Measurements from ENCODE around the gene PARP9. TPM values are rescaled to one million over a fixed set of nuclear protein-coding genes. Genes with fewer than 3 reads are reported as not detected.

Gene PARP9
- polyA plus RNA-seq (2012; ENCODE audit: insufficient read depth, insufficient read length, low read depth) = 1.4 TPM

GRCh38 chr3:122564155-122564912 is at the start of gene PARP9, which contains the start of gene DTX3L:
Gene PARP9 (minus strand): TSS chr3:122564300. CDS start chr3:122559620, 4,680 bp downstream.
Gene DTX3L (plus strand): TSS chr3:122564338. CDS start chr3:122564427, 89 bp downstream.
- no peaks in the 10 kb centered on the region for H3K4me1 ChIP-seq
- no peaks in the 10 kb centered on the region for H3K27me3 ChIP-seq
- H3K36me3 ChIP-seq = no peaks in the 10 kb centered on the region
- H3K4me3 ChIP-seq (ENCODE audit: low read depth, low read length) = peak within 1 kb of the TSS; percentile 78
- H3K9me3 ChIP-seq = no peaks in the 10 kb centered on the region
- TF ChIP-seq CTCF (IDR thresholded peaks at IDR 0.05; ENCODE audit: low read depth, low read length) = no peak
- DNase-seq = peak; percentile 78

GRCh38 chr3:122612696-122613095 is 48.6 kb upstream of the PARP9 start:
- no peak for TF ChIP-seq CTCF (IDR thresholded peaks at IDR 0.05; ENCODE audit: low read depth, low read length)
- Histone ChIP-seq H3K4me1 (no peaks in the 10 kb centered on the region), H3K4me3 (ENCODE audit: low read depth, low read length) (no peak overlapping the region), H3K9me3 (no peaks in the 10 kb centered on the region), H3K36me3 (no peaks in the 10 kb centered on the region), H3K27me3 (peaks cover 18% of the 10 kb centered on the region)
- DNase-seq = no peak

- DNase-seq = no peak
- no peak for TF ChIP-seq CTCF (IDR thresholded peaks at IDR 0.05; ENCODE audit: low read depth, low read length)
- Histone ChIP-seq H3K4me1 (no peaks in the 10 kb centered on the region), H3K36me3 (no peaks in the 10 kb centered on the region), H3K4me3 (ENCODE audit: low read depth, low read length) (no peak overlapping the region), H3K27me3 (no peaks in the 10 kb centered on the region), H3K9me3 (no peaks in the 10 kb centered on the region)
Observed at GRCh38 chr3:122609798-122610559, 45.9 kb upstream of the PARP9 start.

GRCh38 chr3:122608916-122609315 is 44.8 kb upstream of the PARP9 start:
- no peaks in the 10 kb centered on the region for H3K4me1 ChIP-seq
- peaks cover 3% of the 10 kb centered on the region for H3K27me3 ChIP-seq
- TF ChIP-seq CTCF (IDR thresholded peaks at IDR 0.05; ENCODE audit: low read depth, low read length) = no peak
- no peaks in the 10 kb centered on the region for H3K9me3 ChIP-seq
- no peak for DNase-seq
- no peaks in the 10 kb centered on the region for H3K36me3 ChIP-seq
- no peak overlapping the region for H3K4me3 ChIP-seq (ENCODE audit: low read depth, low read length)

- Histone ChIP-seq H3K36me3 (no peaks in the 10 kb centered on the region), H3K4me3 (ENCODE audit: low read depth, low read length) (no peak overlapping the region), H3K4me1 (no peaks in the 10 kb centered on the region), H3K27me3 (peaks cover 4% of the 10 kb centered on the region), H3K9me3 (no peaks in the 10 kb centered on the region)
- no peak for DNase-seq
- TF ChIP-seq CTCF (IDR thresholded peaks at IDR 0.05; ENCODE audit: low read depth, low read length) = no peak
Observed at GRCh38 chr3:122606330-122606729, 42.2 kb upstream of the PARP9 start.

Measured in BE2C (cell line).